Measurements from ENCODE around the gene POFUT2.

Gene POFUT2

GRCh38 chr21:45249626-45250025 is 38.1 kb downstream of the POFUT2 start:
- no peak for DNase-seq (ENCODE audit: low read depth in 2 of 2)

GRCh38 chr21:45248893-45249381 is 38.8 kb downstream of the POFUT2 start:
- no peak for DNase-seq (ENCODE audit: low read depth in 2 of 2)

- no peak for DNase-seq (ENCODE audit: low read depth in 2 of 2)
These were observed 39.3 kb downstream of the POFUT2 start for GRCh38 chr21:45248301-45248892.

GRCh38 chr21:45246386-45247320 is 41.0 kb downstream of the POFUT2 start:
- no peak for DNase-seq (ENCODE audit: low read depth in 2 of 2)

- no peak for DNase-seq (ENCODE audit: low read depth in 2 of 2)
These were observed 42.8 kb downstream of the POFUT2 start for GRCh38 chr21:45244799-45245340.

- no peak for DNase-seq (ENCODE audit: low read depth in 2 of 2)
These were observed 44.1 kb downstream of the POFUT2 start for GRCh38 chr21:45243603-45244002.

GRCh38 chr21:45241357-45241756 is 46.3 kb downstream of the POFUT2 start:
- no peak for DNase-seq (ENCODE audit: low read depth in 2 of 2)

- no peak for DNase-seq (ENCODE audit: low read depth in 2 of 2)
These were observed 50.3 kb downstream of the POFUT2 start for GRCh38 chr21:45237401-45237800.

- no peak for DNase-seq (ENCODE audit: low read depth in 2 of 2)
These were observed 51.2 kb downstream of the POFUT2 start for GRCh38 chr21:45236481-45236880.

- DNase-seq (ENCODE audit: low read depth in 2 of 2): no peak
These were observed 52.2 kb downstream of the POFUT2 start for GRCh38 chr21:45235488-45235887.

GRCh38 chr21:45234965-45235364 is 52.7 kb downstream of the POFUT2 start:
- DNase-seq (ENCODE audit: low read depth in 2 of 2): no peak

GRCh38 chr21:45234127-45234526 is 53.6 kb downstream of the POFUT2 start:
- DNase-seq (ENCODE audit: low read depth in 2 of 2): no peak

- no peak for DNase-seq (ENCODE audit: low read depth in 2 of 2)
These were observed 56.0 kb downstream of the POFUT2 start for GRCh38 chr21:45231705-45232104.

GRCh38 chr21:45228656-45229240 is 58.9 kb downstream of the POFUT2 start:
- no peak for DNase-seq (ENCODE audit: low read depth in 2 of 2)

- DNase-seq (ENCODE audit: low read depth in 2 of 2): peak; percentile 60 to 72
These were observed 59.5 kb downstream of the POFUT2 start for GRCh38 chr21:45228171-45228641.

- DNase-seq (ENCODE audit: low read depth in 2 of 2): no peak
These were observed 60.0 kb downstream of the POFUT2 start for GRCh38 chr21:45227735-45228134.

- peak in 1 of 2 donors; percentile 6 for DNase-seq (ENCODE audit: low read depth in 2 of 2)
These were observed 61.0 kb downstream of the POFUT2 start for GRCh38 chr21:45226540-45227326.

- no peak for DNase-seq (ENCODE audit: low read depth in 2 of 2)
These were observed 61.9 kb downstream of the POFUT2 start for GRCh38 chr21:45225741-45226327.

- no peak for DNase-seq (ENCODE audit: low read depth in 2 of 2)
These were observed 62.5 kb downstream of the POFUT2 start for GRCh38 chr21:45225041-45225740.
